ENCODE results near the gene CCDC157.

DNA sequence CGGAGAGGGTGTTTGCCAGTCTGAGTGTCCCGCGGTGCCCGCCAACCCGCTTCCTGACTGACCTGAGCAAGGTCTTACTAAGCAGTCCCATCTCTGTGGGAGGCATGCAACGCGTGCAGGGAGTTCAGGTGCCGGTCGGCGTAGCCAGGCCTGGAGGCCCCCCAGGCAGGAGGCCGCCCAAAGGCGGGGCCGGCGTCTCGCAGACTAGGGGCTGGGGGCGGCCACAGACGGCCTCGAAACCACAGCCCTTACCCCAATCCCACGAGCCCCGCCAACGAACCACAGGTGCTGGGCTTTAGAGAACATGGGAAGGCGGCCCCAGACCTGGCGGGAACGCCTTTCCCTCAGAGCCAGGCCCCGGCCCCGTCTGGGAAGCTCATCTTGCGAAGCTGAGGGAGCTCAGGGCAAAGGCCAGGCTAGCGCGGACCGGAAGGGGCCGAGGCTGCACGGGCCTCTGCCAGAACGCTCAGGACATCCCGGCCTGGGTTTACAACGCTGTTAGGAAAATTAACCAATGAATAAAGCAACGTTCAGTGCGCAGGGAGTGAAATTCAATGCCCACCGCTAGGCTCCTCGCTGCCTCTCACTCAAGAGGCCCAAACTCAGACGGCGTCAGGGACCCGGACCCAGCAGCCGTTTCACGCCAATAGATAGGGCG lies 66.6 kb downstream of the CCDC157 start:
- TF ChIP-seq, protein P1, sequence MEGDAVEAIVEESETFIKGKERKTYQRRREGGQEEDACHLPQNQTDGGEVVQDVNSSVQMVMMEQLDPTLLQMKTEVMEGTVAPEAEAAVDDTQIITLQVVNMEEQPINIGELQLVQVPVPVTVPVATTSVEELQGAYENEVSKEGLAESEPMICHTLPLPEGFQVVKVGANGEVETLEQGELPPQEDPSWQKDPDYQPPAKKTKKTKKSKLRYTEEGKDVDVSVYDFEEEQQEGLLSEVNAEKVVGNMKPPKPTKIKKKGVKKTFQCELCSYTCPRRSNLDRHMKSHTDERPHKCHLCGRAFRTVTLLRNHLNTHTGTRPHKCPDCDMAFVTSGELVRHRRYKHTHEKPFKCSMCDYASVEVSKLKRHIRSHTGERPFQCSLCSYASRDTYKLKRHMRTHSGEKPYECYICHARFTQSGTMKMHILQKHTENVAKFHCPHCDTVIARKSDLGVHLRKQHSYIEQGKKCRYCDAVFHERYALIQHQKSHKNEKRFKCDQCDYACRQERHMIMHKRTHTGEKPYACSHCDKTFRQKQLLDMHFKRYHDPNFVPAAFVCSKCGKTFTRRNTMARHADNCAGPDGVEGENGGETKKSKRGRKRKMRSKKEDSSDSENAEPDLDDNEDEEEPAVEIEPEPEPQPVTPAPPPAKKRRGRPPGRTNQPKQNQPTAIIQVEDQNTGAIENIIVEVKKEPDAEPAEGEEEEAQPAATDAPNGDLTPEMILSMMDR (conservative IDR thresholded peaks at IDR 0.05; ENCODE audit: low read depth, low read length): no peak
- TF ChIP-seq FOS (IDR thresholded peaks at IDR 0.05; ENCODE audit: low read depth, low read length): no peak
- TF ChIP-seq RAD21 (IDR thresholded peaks at IDR 0.05; ENCODE audit: low read length): no peak
- TF ChIP-seq MAZ (IDR thresholded peaks at IDR 0.05; ENCODE audit: borderline replicate concordance, low read depth, low read length): no peak
- no peak for TF ChIP-seq SMC3 (IDR thresholded peaks at IDR 0.05; ENCODE audit: low read depth, low read length)
- TF ChIP-seq POLR2A (IDR thresholded peaks at IDR 0.05; ENCODE audit: low read depth, low read length): peak; percentile 78
- peak; percentile 45 for TF ChIP-seq BHLHE40 (IDR thresholded peaks at IDR 0.05; ENCODE audit: low read depth, low read length)

Data from IMR-90 (cell line).